SK-N-SH treated with all-trans-retinoic acid at 6 μM for 48 hours (cell line): ENCODE data around the gene ETDA.

ENCODE experiments used
- ARNTL ChIP-seq: fragments of 450-650 bp; formaldehyde crosslinking; IDR thresholded peaks from 2 replicates; pipeline ENCODE4 v1.5.0; 2020; ENCODE audit warnings: low read depth, mild to moderate bottlenecking, moderate library complexity, borderline replicate concordance
- BACH2 ChIP-seq: fragments of 250-450 bp; sonication (Bioruptor Pico); IDR thresholded peaks from 2 replicates; pipeline ENCODE4 v1.9.0; 2021; ENCODE audit warnings: mild to moderate bottlenecking, borderline replicate concordance
- CSDC2 ChIP-seq: fragments of 250-450 bp; sonication (Bioruptor Pico); IDR thresholded peaks from 2 replicates; pipeline ENCODE4 v1.5.0; 2020; ENCODE audit warnings: mild to moderate bottlenecking, moderate library complexity
- ISL1 ChIP-seq: fragments of 250-450 bp; sonication (Bioruptor Pico); IDR thresholded peaks from 2 replicates; pipeline ENCODE4 v2.1.2; 2022; ENCODE audit warnings: mild to moderate bottlenecking, moderate library complexity
- SNAI2 ChIP-seq: fragments of 250-450 bp; sonication (Bioruptor Pico); IDR thresholded peaks from 2 replicates; pipeline ENCODE4 v1.5.0; 2020; ENCODE audit warnings: mild to moderate bottlenecking, moderate library complexity
- TCF4 ChIP-seq: fragments of 250-450 bp; sonication (Bioruptor Pico); IDR thresholded peaks from 2 replicates; pipeline ENCODE4 v1.8.0; 2021; ENCODE audit warnings: mild to moderate bottlenecking, moderate library complexity, borderline replicate concordance
- ZNF8 ChIP-seq: fragments of 450-650 bp; formaldehyde crosslinking; IDR thresholded peaks from 2 replicates; pipeline ENCODE4 v1.5.0; 2020; ENCODE audit warnings: mild to moderate bottlenecking, moderate library complexity
- TF ChIP-seq, protein P1 (sequence below): fragments of 250-450 bp; sonication (Bioruptor Pico); IDR thresholded peaks from 2 replicates; pipeline ENCODE4 v1.5.1; 2020; ENCODE audit warnings: low read depth, mild to moderate bottlenecking, moderate library complexity
- TF ChIP-seq, protein P2 (sequence below): fragments of 250-450 bp; sonication (Bioruptor Pico); IDR thresholded peaks from 2 replicates; pipeline ENCODE4 v1.8.0; 2020; ENCODE audit warnings: mild to moderate bottlenecking, moderate library complexity, borderline replicate concordance

DNA sequence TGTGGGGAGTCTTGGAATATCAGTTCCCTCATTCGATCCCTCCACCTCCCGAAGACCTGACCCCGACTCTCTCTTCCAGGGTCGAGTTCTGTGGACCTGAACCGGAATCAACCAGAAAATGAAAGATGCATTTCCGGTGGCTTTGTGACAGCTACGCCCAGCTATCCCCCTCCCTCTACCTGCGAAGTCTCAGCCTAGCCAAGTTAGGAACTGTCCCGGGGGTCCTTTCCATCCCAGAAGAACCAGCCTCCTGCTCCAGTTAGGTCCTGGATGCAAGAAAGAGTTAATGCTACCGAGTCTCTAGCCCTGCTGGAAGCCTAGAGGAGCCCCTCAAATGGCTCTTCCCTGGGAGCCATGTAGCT, 44.1 kb downstream of the ETDA start:
- TF ChIP-seq ZNF8 (CRISPR knock-in tag) = no peak
- TF ChIP-seq, protein P1, sequence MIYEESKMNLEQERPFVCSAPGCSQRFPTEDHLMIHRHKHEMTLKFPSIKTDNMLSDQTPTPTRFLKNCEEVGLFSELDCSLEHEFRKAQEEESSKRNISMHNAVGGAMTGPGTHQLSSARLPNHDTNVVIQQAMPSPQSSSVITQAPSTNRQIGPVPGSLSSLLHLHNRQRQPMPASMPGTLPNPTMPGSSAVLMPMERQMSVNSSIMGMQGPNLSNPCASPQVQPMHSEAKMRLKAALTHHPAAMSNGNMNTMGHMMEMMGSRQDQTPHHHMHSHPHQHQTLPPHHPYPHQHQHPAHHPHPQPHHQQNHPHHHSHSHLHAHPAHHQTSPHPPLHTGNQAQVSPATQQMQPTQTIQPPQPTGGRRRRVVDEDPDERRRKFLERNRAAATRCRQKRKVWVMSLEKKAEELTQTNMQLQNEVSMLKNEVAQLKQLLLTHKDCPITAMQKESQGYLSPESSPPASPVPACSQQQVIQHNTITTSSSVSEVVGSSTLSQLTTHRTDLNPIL = no peak
- TF ChIP-seq BACH2 (CRISPR knock-in tag) = no peak
- TF ChIP-seq, protein P2, sequence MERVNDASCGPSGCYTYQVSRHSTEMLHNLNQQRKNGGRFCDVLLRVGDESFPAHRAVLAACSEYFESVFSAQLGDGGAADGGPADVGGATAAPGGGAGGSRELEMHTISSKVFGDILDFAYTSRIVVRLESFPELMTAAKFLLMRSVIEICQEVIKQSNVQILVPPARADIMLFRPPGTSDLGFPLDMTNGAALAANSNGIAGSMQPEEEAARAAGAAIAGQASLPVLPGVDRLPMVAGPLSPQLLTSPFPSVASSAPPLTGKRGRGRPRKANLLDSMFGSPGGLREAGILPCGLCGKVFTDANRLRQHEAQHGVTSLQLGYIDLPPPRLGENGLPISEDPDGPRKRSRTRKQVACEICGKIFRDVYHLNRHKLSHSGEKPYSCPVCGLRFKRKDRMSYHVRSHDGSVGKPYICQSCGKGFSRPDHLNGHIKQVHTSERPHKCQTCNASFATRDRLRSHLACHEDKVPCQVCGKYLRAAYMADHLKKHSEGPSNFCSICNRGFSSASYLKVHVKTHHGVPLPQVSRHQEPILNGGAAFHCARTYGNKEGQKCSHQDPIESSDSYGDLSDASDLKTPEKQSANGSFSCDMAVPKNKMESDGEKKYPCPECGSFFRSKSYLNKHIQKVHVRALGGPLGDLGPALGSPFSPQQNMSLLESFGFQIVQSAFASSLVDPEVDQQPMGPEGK = no peak
- no peak for TF ChIP-seq ISL1 (CRISPR knock-in tag)
- no peak for TF ChIP-seq CSDC2
- TF ChIP-seq ARNTL (CRISPR knock-in tag) = no peak
- TF ChIP-seq TCF4 (CRISPR knock-in tag) = no peak
- no peak for TF ChIP-seq SNAI2
